Measurements from ENCODE around the gene TSPAN9.

DNA sequence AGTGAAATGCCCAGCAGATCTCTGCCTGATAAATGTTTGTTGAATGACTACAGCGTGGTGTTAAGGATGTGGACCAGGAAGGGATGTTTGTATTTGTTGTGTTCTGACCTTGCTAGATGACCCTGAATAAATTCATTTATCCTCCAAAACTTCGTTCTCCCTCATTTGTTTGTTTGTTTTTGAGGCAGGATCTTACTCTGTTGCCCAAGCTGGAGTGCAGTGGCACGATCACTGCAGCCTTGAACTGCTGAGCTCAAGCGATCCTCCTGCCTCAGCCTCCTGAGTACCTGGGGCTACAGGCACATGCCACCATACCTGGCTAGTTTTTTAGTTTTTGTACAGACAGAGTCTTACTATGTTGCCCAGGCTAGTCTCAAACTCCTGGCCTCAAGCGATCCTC, 96.7 kb downstream of the TSPAN9 start:
- TF ChIP-seq, protein P1, sequence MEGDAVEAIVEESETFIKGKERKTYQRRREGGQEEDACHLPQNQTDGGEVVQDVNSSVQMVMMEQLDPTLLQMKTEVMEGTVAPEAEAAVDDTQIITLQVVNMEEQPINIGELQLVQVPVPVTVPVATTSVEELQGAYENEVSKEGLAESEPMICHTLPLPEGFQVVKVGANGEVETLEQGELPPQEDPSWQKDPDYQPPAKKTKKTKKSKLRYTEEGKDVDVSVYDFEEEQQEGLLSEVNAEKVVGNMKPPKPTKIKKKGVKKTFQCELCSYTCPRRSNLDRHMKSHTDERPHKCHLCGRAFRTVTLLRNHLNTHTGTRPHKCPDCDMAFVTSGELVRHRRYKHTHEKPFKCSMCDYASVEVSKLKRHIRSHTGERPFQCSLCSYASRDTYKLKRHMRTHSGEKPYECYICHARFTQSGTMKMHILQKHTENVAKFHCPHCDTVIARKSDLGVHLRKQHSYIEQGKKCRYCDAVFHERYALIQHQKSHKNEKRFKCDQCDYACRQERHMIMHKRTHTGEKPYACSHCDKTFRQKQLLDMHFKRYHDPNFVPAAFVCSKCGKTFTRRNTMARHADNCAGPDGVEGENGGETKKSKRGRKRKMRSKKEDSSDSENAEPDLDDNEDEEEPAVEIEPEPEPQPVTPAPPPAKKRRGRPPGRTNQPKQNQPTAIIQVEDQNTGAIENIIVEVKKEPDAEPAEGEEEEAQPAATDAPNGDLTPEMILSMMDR (IDR thresholded peaks at IDR 0.05; ENCODE audit: insufficient read depth, low read depth, low read length), result no peak
- no peak for TF ChIP-seq EZH2 (IDR thresholded peaks at IDR 0.05; ENCODE audit: insufficient read depth, low read length)
